Activated naive CD8-positive, alpha-beta T cell treated with anti-CD3 and anti-CD28 coated beads, Interleukin-2, amount 50 U/mL, for 24 hours (primary cell): ENCODE results near the gene INSIG1.

Source experiments
- ATAC-seq: fragments of 150-1000 bp; cut with Tn5 transposase; one replicate; pipeline ENCODE4 v1.10.0; 2021
- DNase-seq: peaks from one replicate; pipeline ENCODE4 v3.0.0; 2021
- H3K27ac Mint-ChIP-seq: one replicate; pipeline ENCODE4 v1.8.0; 2021; ENCODE audit warnings: mild to moderate bottlenecking, mixed read lengths
- H3K27me3 Mint-ChIP-seq: one replicate; pipeline ENCODE4 v1.8.0; 2021; ENCODE audit warnings: mixed read lengths
- H3K36me3 Mint-ChIP-seq: one replicate; pipeline ENCODE4 v1.8.0; 2021; ENCODE audit warnings: low read depth, mixed read lengths
- H3K4me1 Mint-ChIP-seq: one replicate; pipeline ENCODE4 v1.8.0; 2021; ENCODE audit warnings: mixed read lengths
- H3K4me3 Mint-ChIP-seq: one replicate; pipeline ENCODE4 v1.8.0; 2021; ENCODE audit warnings: mild to moderate bottlenecking, moderate library complexity, mixed read lengths
- H3K9me3 Mint-ChIP-seq: one replicate; pipeline ENCODE4 v1.8.0; 2021; ENCODE audit warnings: mixed read lengths

Gene INSIG1

DNA sequence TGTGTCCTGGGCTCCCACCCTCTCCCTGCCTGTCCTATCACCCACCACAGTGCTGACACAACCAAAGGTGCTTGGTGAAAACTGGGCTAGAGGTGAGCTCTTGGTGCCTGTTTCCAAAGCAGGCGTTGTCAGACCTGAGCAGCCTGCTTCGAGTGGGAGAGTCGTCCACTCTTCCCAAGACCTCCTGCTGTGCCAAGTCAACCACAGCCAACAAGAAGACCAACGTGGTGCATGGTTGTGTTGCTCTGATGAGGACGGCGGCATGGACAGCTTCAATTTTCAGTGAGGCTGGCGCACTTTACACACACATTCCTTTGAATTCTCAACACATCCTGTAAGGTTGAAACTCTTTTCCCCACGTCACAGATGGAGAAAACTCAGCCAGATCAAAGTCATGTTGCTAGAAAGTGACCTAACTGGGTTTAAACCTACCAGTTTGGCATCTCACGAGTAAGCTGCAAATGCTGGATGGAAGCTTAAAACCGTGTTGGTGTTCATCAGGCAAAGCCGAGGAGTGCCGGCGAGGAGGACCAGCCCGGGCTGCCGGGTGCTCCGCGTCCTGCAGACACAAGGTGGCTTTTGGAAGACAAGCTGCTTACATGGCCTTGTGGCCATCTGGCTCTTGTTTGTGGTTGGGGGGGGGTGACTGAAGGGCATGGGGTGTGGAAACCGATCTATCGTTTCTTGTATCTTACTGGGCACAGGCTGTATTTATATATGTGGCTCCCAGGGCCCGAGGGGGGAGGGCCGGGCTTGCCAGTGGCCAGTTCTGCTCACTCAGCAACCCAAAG is 39.3 kb downstream of the INSIG1 start:
- Mint-ChIP-seq H3K4me1 (peaks cover 13% of the 10 kb centered on the region), H3K9me3 (no peaks in the 10 kb centered on the region), H3K27me3 (peaks cover 14% of the 10 kb centered on the region), H3K27ac (no peak overlapping the region), H3K36me3 (no peaks in the 10 kb centered on the region), H3K4me3 (no peak overlapping the region)
- DNase-seq (no peak), ATAC-seq (no peak)

DNA sequence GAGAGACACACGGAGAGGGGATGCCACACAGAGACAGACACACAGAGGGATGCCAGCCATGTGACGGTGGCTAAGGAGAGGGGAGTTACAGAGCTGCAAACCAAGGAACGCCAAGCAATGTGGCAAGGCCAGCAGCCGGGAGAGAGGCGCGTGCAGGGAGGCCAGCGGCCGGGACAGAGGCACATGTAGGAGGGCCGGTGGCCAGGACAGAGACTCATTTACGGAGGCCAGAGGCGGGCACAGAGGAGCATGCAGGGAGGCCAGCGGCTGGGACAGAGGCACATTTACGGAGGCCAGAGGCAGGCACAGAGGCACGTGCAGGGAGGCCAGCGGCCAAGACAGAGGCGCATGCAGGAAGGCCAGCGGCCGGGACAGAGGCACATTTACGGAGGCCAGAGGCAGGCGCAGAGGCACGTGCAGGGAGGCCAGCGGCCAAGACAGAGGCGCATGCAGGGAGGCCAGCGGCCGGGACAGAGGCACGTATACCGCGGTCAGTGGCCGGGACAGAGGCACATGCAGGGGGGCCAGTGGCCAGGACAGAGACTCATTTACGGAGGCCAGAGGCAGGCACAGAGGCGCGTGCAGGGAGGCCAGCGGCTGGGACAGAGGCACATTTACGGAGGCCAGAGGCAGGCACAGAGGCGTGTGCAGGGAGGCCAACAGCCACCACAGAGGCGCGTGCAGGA is 40.4 kb downstream of the INSIG1 start:
- H3K4me1 Mint-ChIP-seq, result peaks cover 13% of the 10 kb centered on the region
- no peaks in the 10 kb centered on the region for H3K9me3 Mint-ChIP-seq
- no peaks in the 10 kb centered on the region for H3K36me3 Mint-ChIP-seq
- no peak for ATAC-seq
- peaks cover 14% of the 10 kb centered on the region for H3K27me3 Mint-ChIP-seq
- no peak for DNase-seq
- H3K27ac Mint-ChIP-seq, result no peak overlapping the region
- H3K4me3 Mint-ChIP-seq, result no peak overlapping the region

DNA sequence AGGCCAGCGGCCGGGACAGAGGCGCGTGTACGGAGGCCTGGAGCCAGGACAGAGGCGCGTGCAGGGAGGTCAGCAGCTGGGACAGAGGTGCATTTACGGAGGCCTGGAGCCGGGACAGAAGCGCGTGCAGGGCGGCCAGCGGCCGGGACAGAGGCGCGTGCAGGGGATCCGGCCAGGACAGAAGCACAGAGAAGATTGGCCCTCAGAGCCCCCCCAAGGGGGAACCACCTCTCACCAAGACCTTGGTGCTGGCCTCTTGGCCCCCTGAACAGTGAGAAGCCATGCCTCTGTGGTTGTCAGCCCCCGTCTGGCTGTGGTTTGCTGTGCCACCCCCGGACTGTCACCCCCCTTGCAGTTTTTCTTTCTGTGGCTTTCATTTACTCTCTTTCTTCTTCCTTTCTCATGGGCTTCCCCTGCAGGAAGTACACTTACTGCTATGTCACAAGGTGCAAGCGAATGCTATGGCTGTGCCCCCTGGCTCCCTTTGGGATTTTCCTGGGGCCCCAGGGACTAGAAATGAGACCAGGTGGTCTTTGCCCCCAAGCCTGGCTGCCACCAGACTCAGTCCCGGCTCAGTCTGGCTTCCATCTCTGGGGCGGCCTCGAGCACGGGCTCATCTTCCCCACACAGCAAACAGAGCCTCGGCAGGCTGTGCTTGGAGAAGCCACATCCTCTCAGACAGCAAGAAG is 41.1 kb downstream of the INSIG1 start:
- peaks cover 14% of the 10 kb centered on the region for H3K27me3 Mint-ChIP-seq
- no peak overlapping the region for H3K27ac Mint-ChIP-seq
- peaks cover 13% of the 10 kb centered on the region for H3K4me1 Mint-ChIP-seq
- peak; percentile 41 for DNase-seq
- no peaks in the 10 kb centered on the region for H3K36me3 Mint-ChIP-seq
- peak overlapping the region; percentile 16 for H3K4me3 Mint-ChIP-seq
- no peaks in the 10 kb centered on the region for H3K9me3 Mint-ChIP-seq
- peak; percentile 76 for ATAC-seq

DNA sequence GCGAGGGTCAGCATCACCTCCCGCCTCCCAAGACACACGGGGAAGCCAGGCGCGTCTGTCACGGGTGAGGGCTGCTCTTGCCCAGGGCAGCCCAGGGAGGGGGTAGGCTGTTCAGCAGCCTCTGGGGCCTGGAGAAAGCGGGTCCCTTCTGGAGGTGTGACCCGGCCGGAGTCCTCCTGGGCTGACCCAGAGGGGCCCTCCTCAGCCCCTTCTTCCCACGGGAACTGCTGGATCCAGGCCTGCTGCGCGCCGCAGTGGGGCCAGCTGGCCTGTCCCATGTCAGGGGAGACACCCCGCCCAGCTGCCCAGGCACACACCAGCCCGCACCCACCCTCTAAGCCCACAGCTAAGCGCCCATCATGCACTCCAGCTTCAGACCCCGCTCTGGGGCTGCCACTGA is 41.8 kb downstream of the INSIG1 start:
- H3K4me3 Mint-ChIP-seq, result no peak overlapping the region
- H3K27ac Mint-ChIP-seq, result no peak overlapping the region
- DNase-seq, result no peak
- no peaks in the 10 kb centered on the region for H3K36me3 Mint-ChIP-seq
- ATAC-seq, result no peak
- H3K27me3 Mint-ChIP-seq, result peaks cover 14% of the 10 kb centered on the region
- peaks cover 13% of the 10 kb centered on the region for H3K4me1 Mint-ChIP-seq
- H3K9me3 Mint-ChIP-seq, result no peaks in the 10 kb centered on the region

DNA sequence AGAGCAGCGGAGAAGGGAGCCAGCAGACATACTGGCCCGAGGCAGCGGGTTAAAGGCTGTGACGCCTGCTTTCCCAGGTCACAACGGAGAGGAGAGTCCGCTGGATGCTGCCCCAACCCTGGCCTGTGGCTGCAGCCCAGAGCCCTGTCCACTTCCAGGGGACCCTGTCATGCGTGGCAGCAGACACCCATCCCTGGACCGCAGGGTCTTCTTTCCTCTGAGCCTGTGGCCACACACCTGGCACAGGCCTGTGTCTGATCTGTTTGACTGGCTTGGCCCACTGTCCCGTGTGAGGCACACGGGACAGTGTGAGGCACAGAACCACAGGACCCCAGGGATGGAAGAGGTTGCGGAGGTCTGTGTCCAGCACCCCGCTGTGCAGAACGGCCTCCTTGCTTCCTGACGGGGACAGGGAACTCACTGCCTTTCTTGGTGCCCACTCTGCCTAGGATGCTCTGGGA is 42.4 kb downstream of the INSIG1 start:
- H3K4me3 Mint-ChIP-seq, result no peak overlapping the region
- ATAC-seq (no peak), DNase-seq (no peak)
- peaks cover 15% of the 10 kb centered on the region for H3K4me1 Mint-ChIP-seq
- H3K27me3 Mint-ChIP-seq, result peaks cover 14% of the 10 kb centered on the region
- no peaks in the 10 kb centered on the region for H3K36me3 Mint-ChIP-seq
- H3K9me3 Mint-ChIP-seq, result no peaks in the 10 kb centered on the region
- no peak overlapping the region for H3K27ac Mint-ChIP-seq

DNA sequence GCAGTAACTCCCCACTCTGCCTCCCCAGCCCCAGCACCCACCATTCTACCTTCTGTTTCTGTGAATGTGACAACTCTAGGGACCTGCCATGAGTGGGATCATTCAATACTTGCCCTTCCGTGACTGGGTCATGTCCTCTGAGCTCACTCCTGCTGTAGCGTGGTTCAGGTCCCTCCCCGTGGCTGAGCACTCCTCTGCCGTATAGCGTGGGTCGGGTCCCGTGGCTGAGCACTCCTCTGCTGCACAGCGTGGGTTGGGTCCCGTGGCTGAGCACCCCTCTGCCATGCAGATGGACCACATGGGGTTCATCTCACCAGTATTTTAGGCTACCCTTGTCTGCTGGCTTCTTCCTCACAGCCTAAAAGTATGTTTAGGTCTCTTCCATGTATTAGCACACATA is 43.0 kb downstream of the INSIG1 start:
- Mint-ChIP-seq H3K27me3 (peaks cover 14% of the 10 kb centered on the region), H3K4me1 (peaks cover 18% of the 10 kb centered on the region), H3K4me3 (no peak overlapping the region), H3K27ac (no peak overlapping the region), H3K9me3 (no peaks in the 10 kb centered on the region), H3K36me3 (no peaks in the 10 kb centered on the region)
- ATAC-seq (no peak), DNase-seq (no peak)

DNA sequence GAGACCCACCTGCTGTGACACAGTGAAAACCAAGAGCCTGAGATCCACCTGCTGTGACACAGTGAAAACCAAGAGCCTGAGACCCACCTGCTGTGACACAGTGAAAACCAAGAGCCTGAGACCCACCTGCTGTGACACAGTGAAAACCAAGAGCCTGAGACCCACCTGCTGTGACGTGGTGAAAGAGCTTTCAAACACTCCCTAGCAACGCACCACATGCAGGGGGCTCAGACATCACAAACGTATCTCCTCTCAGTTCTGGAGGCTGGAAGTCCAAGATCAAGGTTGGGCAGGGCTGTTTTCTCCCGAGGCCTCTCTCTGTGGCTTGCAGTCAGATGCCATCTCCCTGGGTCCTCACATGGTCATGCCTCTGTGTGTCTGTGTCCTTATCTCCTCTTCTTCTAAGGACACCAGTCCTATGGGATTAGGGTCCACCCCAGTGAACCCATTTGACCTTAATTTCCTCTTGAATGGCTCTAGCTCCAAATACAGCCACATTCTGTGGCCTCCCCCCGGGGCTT is 43.8 kb downstream of the INSIG1 start:
- Mint-ChIP-seq H3K4me1 (peaks cover 18% of the 10 kb centered on the region), H3K36me3 (no peaks in the 10 kb centered on the region), H3K4me3 (no peak overlapping the region), H3K27me3 (peaks cover 14% of the 10 kb centered on the region), H3K27ac (no peak overlapping the region), H3K9me3 (no peaks in the 10 kb centered on the region)
- no peak for DNase-seq
- no peak for ATAC-seq

DNA sequence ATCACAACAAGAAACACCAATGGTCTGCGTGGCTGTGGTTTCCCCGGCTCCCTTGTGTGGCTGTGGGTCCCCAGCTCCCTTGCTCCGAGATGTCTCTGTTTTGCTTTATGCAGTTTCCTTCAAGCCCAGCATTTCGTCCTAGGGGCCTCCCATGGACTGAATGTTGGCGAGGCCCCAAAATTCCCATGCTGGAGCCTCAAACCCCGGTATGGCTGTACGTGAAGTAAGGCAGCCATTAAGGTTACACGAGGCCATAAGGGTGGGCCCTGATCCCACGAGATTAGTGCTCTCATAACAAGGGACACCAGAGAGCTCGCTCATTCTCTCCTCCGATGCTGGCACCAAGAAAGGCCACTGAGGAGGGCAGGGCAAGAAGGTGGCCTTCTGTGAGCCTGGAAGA is 44.6 kb downstream of the INSIG1 start:
- Mint-ChIP-seq H3K4me3 (no peak overlapping the region), H3K27me3 (peaks cover 12% of the 10 kb centered on the region), H3K36me3 (no peaks in the 10 kb centered on the region), H3K27ac (no peak overlapping the region), H3K9me3 (no peaks in the 10 kb centered on the region), H3K4me1 (peaks cover 18% of the 10 kb centered on the region)
- ATAC-seq (no peak), DNase-seq (no peak)

DNA sequence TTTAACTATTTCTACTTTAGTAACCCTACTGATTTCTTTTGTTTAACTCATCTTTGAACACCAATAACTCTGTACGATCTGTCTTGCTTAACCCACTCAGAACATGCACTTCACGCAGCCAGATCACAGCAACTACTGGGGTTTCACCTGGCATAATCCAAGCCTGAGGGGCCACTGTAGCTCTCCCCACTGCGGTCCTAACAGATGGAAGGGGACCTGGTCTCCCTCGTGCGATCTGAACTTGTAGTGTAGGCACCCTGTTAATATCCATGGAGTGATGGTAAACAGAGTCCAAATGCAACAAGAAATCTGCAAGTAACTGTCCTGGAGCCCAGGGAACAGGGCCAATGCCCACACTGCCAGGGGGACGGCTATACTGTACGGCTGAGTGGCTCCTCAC is 45.5 kb downstream of the INSIG1 start:
- peaks cover 13% of the 10 kb centered on the region for H3K4me1 Mint-ChIP-seq
- H3K27me3 Mint-ChIP-seq, result peaks cover 6% of the 10 kb centered on the region
- no peak for ATAC-seq
- no peak for DNase-seq
- no peak overlapping the region for H3K27ac Mint-ChIP-seq
- H3K9me3 Mint-ChIP-seq, result no peaks in the 10 kb centered on the region
- no peaks in the 10 kb centered on the region for H3K36me3 Mint-ChIP-seq
- H3K4me3 Mint-ChIP-seq, result no peak overlapping the region

DNA sequence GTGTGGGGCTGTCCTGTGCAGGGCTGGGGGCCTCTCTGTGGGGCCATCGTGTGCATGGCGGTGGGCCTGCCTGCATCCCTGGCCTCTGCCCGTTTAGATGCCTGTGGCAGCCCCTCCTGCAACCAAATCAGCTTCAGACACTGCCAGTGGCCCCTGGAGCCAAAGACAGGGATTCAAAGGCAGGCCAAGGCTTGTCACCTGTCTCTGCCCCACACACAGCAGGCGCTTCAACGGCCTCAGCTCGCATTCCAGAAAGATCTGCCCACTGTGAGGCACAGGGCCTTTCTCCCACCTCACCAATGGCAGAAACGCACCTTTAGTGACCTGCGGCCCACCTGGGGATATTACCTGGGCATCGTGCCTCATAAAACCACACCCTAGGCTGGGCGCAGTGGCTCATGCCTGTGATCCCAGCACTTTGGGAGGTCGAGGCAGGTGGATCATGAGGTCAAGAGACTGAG is 46.0 kb downstream of the INSIG1 start:
- no peak for DNase-seq
- Mint-ChIP-seq H3K36me3 (no peaks in the 10 kb centered on the region), H3K9me3 (no peaks in the 10 kb centered on the region), H3K27ac (no peak overlapping the region), H3K4me1 (peaks cover 12% of the 10 kb centered on the region), H3K27me3 (peaks cover 6% of the 10 kb centered on the region), H3K4me3 (no peak overlapping the region)
- no peak for ATAC-seq

DNA sequence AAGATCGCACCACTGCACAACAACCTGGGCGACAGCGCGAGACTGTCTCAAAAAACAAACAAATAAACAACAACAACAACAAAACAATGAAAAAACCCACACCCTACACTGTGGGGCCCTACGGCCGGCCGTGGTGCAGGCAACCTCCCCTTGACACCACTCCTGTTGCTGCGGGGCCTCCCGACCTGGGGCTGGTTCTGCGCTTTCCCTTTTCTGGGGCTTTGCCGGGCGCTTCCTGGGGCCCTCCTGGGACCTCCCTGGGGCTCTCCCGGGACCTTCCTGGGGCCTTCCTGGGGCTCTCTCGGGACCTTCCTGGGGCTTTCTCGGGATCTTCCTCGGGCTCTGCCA is 46.6 kb downstream of the INSIG1 start:
- peak; percentile 53 for ATAC-seq
- no peak for DNase-seq
- H3K4me3 Mint-ChIP-seq, result no peak overlapping the region
- no peak overlapping the region for H3K27ac Mint-ChIP-seq
- H3K4me1 Mint-ChIP-seq, result peaks cover 6% of the 10 kb centered on the region
- no peaks in the 10 kb centered on the region for H3K36me3 Mint-ChIP-seq
- peaks cover 6% of the 10 kb centered on the region for H3K27me3 Mint-ChIP-seq
- H3K9me3 Mint-ChIP-seq, result no peaks in the 10 kb centered on the region

DNA sequence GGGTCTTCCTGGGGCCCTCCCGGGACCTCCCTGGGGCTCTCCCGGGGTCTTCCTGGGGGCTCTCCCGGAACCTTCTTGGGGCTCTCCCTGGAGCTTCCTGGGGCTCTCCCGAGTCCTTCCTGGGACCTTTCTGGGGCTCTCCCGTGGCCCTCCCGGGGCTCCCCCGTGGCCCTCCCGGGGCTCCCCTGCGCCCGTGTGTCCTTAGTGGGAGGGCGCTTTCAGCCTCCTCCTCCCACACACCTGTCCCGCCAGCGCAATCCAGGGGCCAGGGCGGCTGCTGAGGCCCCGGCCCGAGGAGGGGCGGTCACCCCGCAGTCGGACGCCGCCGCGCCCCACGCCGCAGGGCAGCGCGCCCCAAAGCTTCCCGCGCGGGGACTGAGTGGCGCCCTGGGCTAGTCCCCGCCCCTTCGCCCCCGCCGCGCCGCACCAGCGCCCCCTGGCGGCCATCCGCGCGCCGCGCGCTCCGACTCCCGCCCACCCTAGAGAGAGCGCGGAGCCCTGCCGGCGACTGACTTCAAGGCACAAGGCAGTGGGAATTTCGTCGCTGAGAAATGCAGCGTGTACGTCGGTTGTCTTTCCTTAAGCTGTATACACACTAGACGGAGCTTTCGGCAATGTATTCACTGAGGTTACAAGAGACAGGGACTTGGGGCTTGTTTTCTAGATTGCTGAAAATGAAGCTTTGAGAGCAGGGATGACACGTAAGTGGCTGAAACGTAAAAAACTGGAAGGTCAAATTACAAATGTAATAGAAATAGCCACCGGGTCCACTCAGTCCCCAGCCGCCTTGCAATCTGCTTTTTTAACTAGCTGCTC is 47.1 kb downstream of the INSIG1 start:
- Mint-ChIP-seq H3K27ac (peak overlapping the region; percentile 61), H3K4me1 (peaks cover 5% of the 10 kb centered on the region), H3K9me3 (no peaks in the 10 kb centered on the region), H3K4me3 (peak overlapping the region; percentile 68), H3K27me3 (peaks cover 6% of the 10 kb centered on the region), H3K36me3 (no peaks in the 10 kb centered on the region)
- DNase-seq, result peak; percentile 84
- peak; percentile 89 for ATAC-seq

DNA sequence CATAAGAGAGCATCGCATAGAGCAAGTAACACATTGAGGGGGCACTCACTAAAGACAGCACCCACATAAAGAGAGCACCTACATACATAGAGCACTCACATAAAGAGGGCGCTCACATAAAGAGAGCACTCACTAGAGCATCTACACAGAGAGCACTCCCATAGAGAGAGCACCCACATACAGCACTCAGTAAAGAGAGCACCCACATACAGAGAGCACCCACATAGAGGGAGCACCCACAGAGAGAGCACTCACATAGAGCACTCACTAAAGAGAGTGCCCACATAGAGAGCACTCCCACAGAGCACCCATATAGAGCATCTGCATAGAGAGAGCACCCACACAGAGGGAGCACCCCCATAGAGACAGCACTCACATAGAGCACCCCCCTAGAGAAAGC is 47.8 kb downstream of the INSIG1 start:
- H3K36me3 Mint-ChIP-seq, result no peaks in the 10 kb centered on the region
- DNase-seq, result no peak
- peaks cover 5% of the 10 kb centered on the region for H3K4me1 Mint-ChIP-seq
- H3K4me3 Mint-ChIP-seq, result peak overlapping the region; percentile 68
- peaks cover 6% of the 10 kb centered on the region for H3K27me3 Mint-ChIP-seq
- no peaks in the 10 kb centered on the region for H3K9me3 Mint-ChIP-seq
- H3K27ac Mint-ChIP-seq, result no peak overlapping the region
- no peak for ATAC-seq

DNA sequence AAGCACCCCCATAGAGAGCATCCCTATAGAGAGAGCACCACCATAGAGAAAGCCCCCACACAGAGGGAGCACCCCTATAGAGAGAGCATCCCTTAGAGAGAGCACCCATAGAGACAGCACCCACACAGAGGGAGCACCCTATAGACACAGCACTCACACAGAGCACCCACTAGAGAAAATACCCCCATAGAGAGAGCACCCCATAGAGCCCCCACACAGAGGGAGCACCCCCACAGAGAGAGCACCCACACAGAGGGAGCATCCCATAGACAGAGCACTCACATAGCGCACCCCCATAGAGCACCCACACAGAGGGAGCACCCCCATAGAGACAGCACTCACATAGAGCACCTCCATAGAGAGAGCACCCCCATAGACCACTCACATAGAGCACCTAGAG is 48.6 kb downstream of the INSIG1 start:
- H3K4me3 Mint-ChIP-seq, result no peak overlapping the region
- no peak for ATAC-seq
- H3K4me1 Mint-ChIP-seq, result peaks cover 5% of the 10 kb centered on the region
- no peak for DNase-seq
- H3K36me3 Mint-ChIP-seq, result no peaks in the 10 kb centered on the region
- H3K27ac Mint-ChIP-seq, result no peak overlapping the region
- peaks cover 3% of the 10 kb centered on the region for H3K27me3 Mint-ChIP-seq
- H3K9me3 Mint-ChIP-seq, result no peaks in the 10 kb centered on the region
